HEK293 (cell line): ENCODE measurements around the gene SCFD1.

Source experiments
- CTCF ChIA-PET: fragments of 350-600 bp; formaldehyde crosslinking; extraction: SDS; loops from one replicate; lab custom pipeline; 2021; ENCODE audit warnings: antibody characterized with exemption; lab: Yijun Ruan, JAX
- POLR2A ChIA-PET: fragments of 300-600 bp; formaldehyde crosslinking; extraction: SDS; loops from one replicate; lab custom pipeline; 2020; ENCODE audit warnings: antibody characterized with exemption, inconsistent platforms; lab: Yijun Ruan, JAX
- H3K27ac ChIP-seq: fragments of 200-500 bp; sonication (Bioruptor generic); 2 replicates; pipeline ENCODE4 v1.5.1; 2014; ENCODE audit warnings: low read depth, low read length, control low read depth, inconsistent platforms; ENCODE audit errors: extremely low read depth
- H3K36me3 ChIP-seq, 2 experiments: fragments of 200-500 bp in 1 of 2; sonication (Bioruptor generic) in 1 of 2; 1 replicate in 1 of 2; 2 replicates in 1 of 2; pipeline ENCODE4 v1.5.1; 2014 to 2017; ENCODE audit warnings: inconsistent platforms in 2 of 2, low read length in 2 of 2; ENCODE audit not compliant: control insufficient read depth in 2 of 2, insufficient read depth in 1 of 2
- H3K4me1 ChIP-seq: fragments of 200-500 bp; sonication (Bioruptor generic); 2 replicates; pipeline ENCODE4 v1.5.1; 2014; ENCODE audit warnings: mild to moderate bottlenecking, low read length, inconsistent platforms; ENCODE audit not compliant: control insufficient read depth, insufficient read depth
- H3K4me3 ChIP-seq: 2 replicates; pipeline ENCODE4 v1.5.1; 2011; ENCODE audit warnings: low read depth, mild to moderate bottlenecking, control low read depth, low read length, moderate library complexity
- H3K9me3 ChIP-seq: fragments of 200-500 bp; sonication (Bioruptor generic); 2 replicates; pipeline ENCODE4 v1.5.1; 2014; ENCODE audit warnings: low read depth, low read length, inconsistent platforms; ENCODE audit not compliant: control insufficient read depth, insufficient read depth
- BCL11B ChIP-seq: fragments of 450-650 bp; formaldehyde crosslinking; IDR thresholded peaks from 2 replicates; pipeline ENCODE4 v1.5.1; 2016; ENCODE audit warnings: low read depth, missing biosample characterization, missing genetic modification characterization
- MEIS1 ChIP-seq: sonication (generic); formaldehyde crosslinking; IDR thresholded peaks from 2 replicates; pipeline ENCODE4 v1.8.1; 2022; ENCODE audit warnings: missing genetic modification reagents, mild to moderate bottlenecking, borderline replicate concordance
- ZBTB7A ChIP-seq: fragments of 450-650 bp; formaldehyde crosslinking; IDR thresholded peaks from 2 replicates; pipeline ENCODE4 v1.5.1; 2016; ENCODE audit warnings: low read depth, missing biosample characterization, missing genetic modification characterization
- ZIC2 ChIP-seq: fragments of 450-650 bp; formaldehyde crosslinking; IDR thresholded peaks from 2 replicates; pipeline ENCODE4 v1.5.1; 2016; ENCODE audit warnings: missing biosample characterization, missing genetic modification characterization
- ZNF132 ChIP-seq: fragments of 450-650 bp; formaldehyde crosslinking; IDR thresholded peaks from 2 replicates; pipeline ENCODE4 v1.5.1; 2017; ENCODE audit warnings: missing biosample characterization, missing genetic modification characterization, borderline replicate concordance
- ZNF19 ChIP-seq: fragments of 450-650 bp; formaldehyde crosslinking; IDR thresholded peaks from 2 replicates; pipeline ENCODE4; 2016; ENCODE audit warnings: missing biosample characterization, missing genetic modification characterization, low read depth
- ZNF239 ChIP-seq: fragments of 450-650 bp; formaldehyde crosslinking; IDR thresholded peaks from 2 replicates; pipeline ENCODE4 v1.5.1; 2016; ENCODE audit warnings: missing biosample characterization, missing genetic modification characterization
- ZNF248 ChIP-seq: fragments of 450-650 bp; formaldehyde crosslinking; IDR thresholded peaks from 2 replicates; pipeline ENCODE4 v1.5.1; 2017; ENCODE audit warnings: missing biosample characterization, missing genetic modification characterization
- ZNF311 ChIP-seq: fragments of 450-650 bp; formaldehyde crosslinking; IDR thresholded peaks from 2 replicates; pipeline ENCODE4 v1.5.1; 2017; ENCODE audit warnings: missing biosample characterization, missing genetic modification characterization, borderline replicate concordance
- ZNF555 ChIP-seq: fragments of 450-650 bp; formaldehyde crosslinking; conservative IDR thresholded peaks from 2 replicates; pipeline ENCODE4 v1.5.1; 2017; ENCODE audit warnings: missing biosample characterization, mild to moderate bottlenecking, missing genetic modification characterization, inconsistent platforms
- ZNF596 ChIP-seq: fragments of 450-650 bp; IDR thresholded peaks from 2 replicates; pipeline ENCODE4 v1.5.0; 2018; ENCODE audit warnings: missing biosample characterization, mild to moderate bottlenecking, missing genetic modification characterization, moderate library complexity
- ZNF600 ChIP-seq: fragments of 450-650 bp; formaldehyde crosslinking; IDR thresholded peaks from 2 replicates; pipeline ENCODE4 v1.5.1; 2016; ENCODE audit warnings: missing biosample characterization, missing genetic modification characterization
- ZNF610 ChIP-seq: fragments of 450-650 bp; formaldehyde crosslinking; IDR thresholded peaks from 2 replicates; pipeline ENCODE4 v1.5.1; 2016; ENCODE audit warnings: missing biosample characterization, missing genetic modification characterization, borderline replicate concordance
- ZNF626 ChIP-seq: fragments of 450-650 bp; sonication (Bioruptor Pico); formaldehyde crosslinking; IDR thresholded peaks from 2 replicates; pipeline ENCODE4 v1.5.1; 2018; ENCODE audit warnings: missing biosample characterization, missing genetic modification characterization, inconsistent platforms
- ZNF654 ChIP-seq: fragments of 450-650 bp; formaldehyde crosslinking; IDR thresholded peaks from 2 replicates; pipeline ENCODE4 v1.5.1; 2016; ENCODE audit warnings: low read depth, missing biosample characterization, missing genetic modification characterization
- ZNF777 ChIP-seq: fragments of 450-650 bp; formaldehyde crosslinking; IDR thresholded peaks from 2 replicates; pipeline ENCODE4 v1.5.1; 2017; ENCODE audit warnings: missing biosample characterization, missing genetic modification characterization, borderline replicate concordance
- TF ChIP-seq, protein P1 (sequence below): fragments of 450-650 bp; formaldehyde crosslinking; IDR thresholded peaks from 2 replicates; pipeline ENCODE4 v1.5.1; 2016; ENCODE audit warnings: missing biosample characterization, missing genetic modification characterization, low read depth
- TF ChIP-seq, protein P2 (sequence below): fragments of 450-650 bp; formaldehyde crosslinking; optimal IDR thresholded peaks from 2 replicates; pipeline ENCODE3; 2016; ENCODE audit warnings: missing biosample characterization, mild to moderate bottlenecking, missing genetic modification characterization
- TF ChIP-seq, protein P3 (sequence below): fragments of 450-650 bp; IDR thresholded peaks from 2 replicates; pipeline ENCODE4 v1.5.1; 2018; ENCODE audit warnings: missing biosample characterization, missing genetic modification characterization
- TF ChIP-seq, protein P4 (sequence below): fragments of 450-650 bp; formaldehyde crosslinking; conservative IDR thresholded peaks from 2 replicates; pipeline ENCODE4 v1.5.1; 2016; ENCODE audit warnings: low read depth, missing biosample characterization, missing genetic modification characterization

SCFD1 gene

DNA sequence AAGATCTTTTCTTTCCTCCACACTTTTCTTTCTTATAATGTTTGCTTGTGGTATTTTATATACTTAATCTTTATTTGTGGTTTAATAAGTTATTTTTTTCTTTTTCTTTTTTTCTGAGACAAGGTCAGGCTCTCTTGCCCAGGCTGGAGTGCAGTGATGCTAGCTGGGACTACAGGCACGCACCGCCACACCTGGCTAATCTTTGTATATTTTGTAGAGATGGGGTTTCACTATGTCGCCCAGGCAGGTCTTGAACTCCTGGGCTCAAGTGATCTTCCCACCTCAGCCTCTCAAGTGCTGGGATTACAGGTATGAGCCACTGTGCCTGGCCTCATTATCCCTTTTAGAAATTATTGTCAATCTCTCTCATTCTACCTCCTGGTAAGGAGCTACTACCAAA, 87.1 kb downstream of the SCFD1 start (continued):
- TF ChIP-seq, protein P1, sequence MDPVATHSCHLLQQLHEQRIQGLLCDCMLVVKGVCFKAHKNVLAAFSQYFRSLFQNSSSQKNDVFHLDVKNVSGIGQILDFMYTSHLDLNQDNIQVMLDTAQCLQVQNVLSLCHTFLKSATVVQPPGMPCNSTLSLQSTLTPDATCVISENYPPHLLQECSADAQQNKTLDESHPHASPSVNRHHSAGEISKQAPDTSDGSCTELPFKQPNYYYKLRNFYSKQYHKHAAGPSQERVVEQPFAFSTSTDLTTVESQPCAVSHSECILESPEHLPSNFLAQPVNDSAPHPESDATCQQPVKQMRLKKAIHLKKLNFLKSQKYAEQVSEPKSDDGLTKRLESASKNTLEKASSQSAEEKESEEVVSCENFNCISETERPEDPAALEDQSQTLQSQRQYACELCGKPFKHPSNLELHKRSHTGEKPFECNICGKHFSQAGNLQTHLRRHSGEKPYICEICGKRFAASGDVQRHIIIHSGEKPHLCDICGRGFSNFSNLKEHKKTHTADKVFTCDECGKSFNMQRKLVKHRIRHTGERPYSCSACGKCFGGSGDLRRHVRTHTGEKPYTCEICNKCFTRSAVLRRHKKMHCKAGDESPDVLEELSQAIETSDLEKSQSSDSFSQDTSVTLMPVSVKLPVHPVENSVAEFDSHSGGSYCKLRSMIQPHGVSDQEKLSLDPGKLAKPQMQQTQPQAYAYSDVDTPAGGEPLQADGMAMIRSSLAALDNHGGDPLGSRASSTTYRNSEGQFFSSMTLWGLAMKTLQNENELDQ (tag by site-specific recombination): no peak
- no peak for TF ChIP-seq ZNF626 (tag by site-specific recombination)
- no peak for TF ChIP-seq ZNF555
- no peak for TF ChIP-seq ZNF600 (tag by site-specific recombination)
- TF ChIP-seq BCL11B: no peak
- TF ChIP-seq ZNF777 (tag by site-specific recombination): no peak
- no peak for TF ChIP-seq ZNF132 (tag by site-specific recombination)
- no peak for TF ChIP-seq ZNF239 (tag by site-specific recombination)

DNA sequence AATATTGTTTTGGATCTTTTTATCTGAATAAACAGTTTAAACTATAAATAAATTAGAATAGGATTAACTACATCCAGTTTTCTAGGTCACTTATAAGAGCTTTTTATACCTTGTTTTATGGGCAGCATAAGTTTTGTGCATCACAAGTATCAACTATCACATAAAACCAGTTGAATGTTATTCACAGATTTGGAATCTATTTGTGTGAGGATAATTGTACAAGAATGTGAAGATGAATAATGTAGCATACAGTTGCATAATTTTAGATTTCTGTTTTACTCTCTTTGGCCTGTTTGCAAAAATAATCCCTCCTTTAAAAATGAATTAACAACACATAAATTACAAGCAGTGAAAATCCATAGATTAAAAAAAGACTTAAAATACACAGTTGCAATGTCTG, 88.8 kb downstream of the SCFD1 start:
- ChIA-PET POLR2A (no interaction called here), CTCF (no interaction called here)
- no peak for TF ChIP-seq ZNF610 (tag by site-specific recombination)

DNA sequence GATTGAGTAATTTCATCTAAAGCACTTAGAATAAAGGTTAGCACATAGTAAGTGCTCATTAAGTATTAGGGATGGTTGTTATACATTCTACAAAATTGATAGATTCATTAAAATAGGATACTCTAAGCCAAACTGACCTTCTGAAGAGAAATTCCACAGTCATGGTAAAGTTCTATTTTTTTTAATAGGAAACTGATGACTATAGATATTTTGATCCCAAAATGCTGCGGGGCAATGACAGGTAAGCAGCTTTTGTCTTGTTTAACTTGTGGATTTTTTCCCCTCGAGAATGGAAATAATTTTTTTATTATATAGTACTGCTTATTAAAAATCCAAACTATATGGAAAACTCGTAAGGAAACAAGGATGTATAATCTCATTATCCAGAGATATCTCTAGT, 97.0 kb downstream of the SCFD1 start:
- H3K9me3 ChIP-seq: no peaks in the 10 kb centered on the region
- ChIA-PET POLR2A (no interaction called here), CTCF (no interaction called here)
- TF ChIP-seq ZNF248 (tag by site-specific recombination) (no peak), ZNF311 (tag by site-specific recombination) (no peak), ZNF596 (no peak), ZNF654 (tag by site-specific recombination) (no peak), ZIC2 (tag by site-specific recombination) (no peak), ZBTB7A (no peak), MEIS1 (CRISPR knock-in tag) (no peak), ZNF19 (tag by site-specific recombination) (no peak)
- TF ChIP-seq, protein P2, sequence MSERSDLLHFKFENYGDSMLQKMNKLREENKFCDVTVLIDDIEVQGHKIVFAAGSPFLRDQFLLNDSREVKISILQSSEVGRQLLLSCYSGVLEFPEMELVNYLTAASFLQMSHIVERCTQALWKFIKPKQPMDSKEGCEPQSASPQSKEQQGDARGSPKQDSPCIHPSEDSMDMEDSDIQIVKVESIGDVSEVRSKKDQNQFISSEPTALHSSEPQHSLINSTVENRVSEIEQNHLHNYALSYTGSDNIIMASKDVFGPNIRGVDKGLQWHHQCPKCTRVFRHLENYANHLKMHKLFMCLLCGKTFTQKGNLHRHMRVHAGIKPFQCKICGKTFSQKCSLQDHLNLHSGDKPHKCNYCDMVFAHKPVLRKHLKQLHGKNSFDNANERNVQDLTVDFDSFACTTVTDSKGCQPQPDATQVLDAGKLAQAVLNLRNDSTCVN (tag by site-specific recombination): no peak
- TF ChIP-seq, protein P3, sequence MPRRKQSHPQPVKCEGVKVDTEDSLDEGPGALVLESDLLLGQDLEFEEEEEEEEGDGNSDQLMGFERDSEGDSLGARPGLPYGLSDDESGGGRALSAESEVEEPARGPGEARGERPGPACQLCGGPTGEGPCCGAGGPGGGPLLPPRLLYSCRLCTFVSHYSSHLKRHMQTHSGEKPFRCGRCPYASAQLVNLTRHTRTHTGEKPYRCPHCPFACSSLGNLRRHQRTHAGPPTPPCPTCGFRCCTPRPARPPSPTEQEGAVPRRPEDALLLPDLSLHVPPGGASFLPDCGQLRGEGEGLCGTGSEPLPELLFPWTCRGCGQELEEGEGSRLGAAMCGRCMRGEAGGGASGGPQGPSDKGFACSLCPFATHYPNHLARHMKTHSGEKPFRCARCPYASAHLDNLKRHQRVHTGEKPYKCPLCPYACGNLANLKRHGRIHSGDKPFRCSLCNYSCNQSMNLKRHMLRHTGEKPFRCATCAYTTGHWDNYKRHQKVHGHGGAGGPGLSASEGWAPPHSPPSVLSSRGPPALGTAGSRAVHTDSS (tag by site-specific recombination): no peak
- TF ChIP-seq, protein P4, sequence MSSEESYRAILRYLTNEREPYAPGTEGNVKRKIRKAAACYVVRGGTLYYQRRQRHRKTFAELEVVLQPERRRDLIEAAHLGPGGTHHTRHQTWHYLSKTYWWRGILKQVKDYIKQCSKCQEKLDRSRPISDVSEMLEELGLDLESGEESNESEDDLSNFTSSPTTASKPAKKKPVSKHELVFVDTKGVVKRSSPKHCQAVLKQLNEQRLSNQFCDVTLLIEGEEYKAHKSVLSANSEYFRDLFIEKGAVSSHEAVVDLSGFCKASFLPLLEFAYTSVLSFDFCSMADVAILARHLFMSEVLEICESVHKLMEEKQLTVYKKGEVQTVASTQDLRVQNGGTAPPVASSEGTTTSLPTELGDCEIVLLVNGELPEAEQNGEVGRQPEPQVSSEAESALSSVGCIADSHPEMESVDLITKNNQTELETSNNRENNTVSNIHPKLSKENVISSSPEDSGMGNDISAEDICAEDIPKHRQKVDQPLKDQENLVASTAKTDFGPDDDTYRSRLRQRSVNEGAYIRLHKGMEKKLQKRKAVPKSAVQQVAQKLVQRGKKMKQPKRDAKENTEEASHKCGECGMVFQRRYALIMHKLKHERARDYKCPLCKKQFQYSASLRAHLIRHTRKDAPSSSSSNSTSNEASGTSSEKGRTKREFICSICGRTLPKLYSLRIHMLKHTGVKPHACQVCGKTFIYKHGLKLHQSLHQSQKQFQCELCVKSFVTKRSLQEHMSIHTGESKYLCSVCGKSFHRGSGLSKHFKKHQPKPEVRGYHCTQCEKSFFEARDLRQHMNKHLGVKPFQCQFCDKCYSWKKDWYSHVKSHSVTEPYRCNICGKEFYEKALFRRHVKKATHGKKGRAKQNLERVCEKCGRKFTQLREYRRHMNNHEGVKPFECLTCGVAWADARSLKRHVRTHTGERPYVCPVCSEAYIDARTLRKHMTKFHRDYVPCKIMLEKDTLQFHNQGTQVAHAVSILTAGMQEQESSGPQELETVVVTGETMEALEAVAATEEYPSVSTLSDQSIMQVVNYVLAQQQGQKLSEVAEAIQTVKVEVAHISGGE (tag by site-specific recombination): no peak
- TF ChIP-seq, all 188 proteins: peak for 0
- H3K4me3 ChIP-seq: no peak overlapping the region
- no peaks in the 10 kb centered on the region for H3K4me1 ChIP-seq
- no peak overlapping the region for H3K27ac ChIP-seq
- peaks cover 14 to 31% of the 10 kb centered on the region in 2 experiments for H3K36me3 ChIP-seq

More for the DNA sequence above, 88.8 kb downstream of the SCFD1 start:
- H3K4me3 ChIP-seq: no peak overlapping the region
- no peaks in the 10 kb centered on the region for H3K4me1 ChIP-seq
- H3K36me3 ChIP-seq: peaks cover 24 to 40% of the 10 kb centered on the region in 2 experiments
- H3K27ac ChIP-seq: no peak overlapping the region
- no peaks in the 10 kb centered on the region for H3K9me3 ChIP-seq
